DND-41 (cell line): ENCODE data around the gene EXOC4.

ENCODE experiments used
- ATAC-seq: fragments of 200-7000 bp; cut with Tn5 transposase; 3 replicates; pipeline ENCODE4 v1.9.1; 2021; ENCODE audit warnings: low read depth; ENCODE audit not compliant: insufficient read depth
- DNase-seq: peaks from one replicate; pipeline ENCODE4 v3.0.0-alpha.2; 2020
- H2AFZ ChIP-seq: 2 replicates; pipeline ENCODE4 v1.6.0; 2012; ENCODE audit warnings: low read depth, low read length
- H3K27ac ChIP-seq: 2 replicates; pipeline ENCODE4 v1.5.1; 2012; ENCODE audit warnings: low read length, inconsistent platforms
- H3K27me3 ChIP-seq: fragments of 200-600 bp; sonication (generic); 2 replicates; pipeline ENCODE4 v1.6.0; 2012; ENCODE audit warnings: low read length, mild to moderate bottlenecking, inconsistent platforms; ENCODE audit not compliant: insufficient read depth, poor library complexity
- H3K36me3 ChIP-seq: 2 replicates; pipeline ENCODE4 v1.5.1; 2012; ENCODE audit warnings: low read length, inconsistent platforms; ENCODE audit not compliant: insufficient read depth
- H3K4me1 ChIP-seq: 2 replicates; pipeline ENCODE4 v1.5.1; 2012; ENCODE audit warnings: mild to moderate bottlenecking, low read length; ENCODE audit not compliant: insufficient read depth
- H3K4me2 ChIP-seq: 2 replicates; pipeline ENCODE4 v1.6.0; 2012; ENCODE audit warnings: mild to moderate bottlenecking, moderate library complexity, low read length, inconsistent platforms; ENCODE audit not compliant: insufficient read depth
- H3K4me3 ChIP-seq, 2 experiments: fragments of 200-600 bp in 1 of 2; shearing (Covaris generic) in 1 of 2; 2 replicates each; pipeline ENCODE4 v1.5.1; 2012 to 2016; ENCODE audit warnings: inconsistent platforms in 2 of 2, low read length in 2 of 2, mild to moderate bottlenecking in 2 of 2, low read depth in 1 of 2, moderate library complexity in 1 of 2
- H3K79me2 ChIP-seq: 2 replicates; pipeline ENCODE4 v1.6.0; 2012; ENCODE audit warnings: low read length, inconsistent platforms; ENCODE audit not compliant: insufficient read depth
- H3K9ac ChIP-seq: 2 replicates; pipeline ENCODE4 v1.6.0; 2012; ENCODE audit warnings: low read depth, mild to moderate bottlenecking, inconsistent platforms, low read length, moderate library complexity
- H3K9me3 ChIP-seq: 2 replicates; pipeline ENCODE4 v1.5.1; 2012; ENCODE audit warnings: low read length, moderate library complexity, mild to moderate bottlenecking, inconsistent platforms; ENCODE audit not compliant: insufficient read depth, severe bottlenecking
- H4K20me1 ChIP-seq: 2 replicates; pipeline ENCODE4 v1.6.0; 2012; ENCODE audit warnings: low read length; ENCODE audit not compliant: insufficient read depth
- CTCF ChIP-seq: IDR thresholded peaks from 2 replicates; pipeline ENCODE4 v1.5.1; 2012; ENCODE audit warnings: borderline replicate concordance, low read length, moderate library complexity, mild to moderate bottlenecking; ENCODE audit not compliant: poor library complexity, severe bottlenecking; ENCODE audit errors: extremely low read depth
- EZH2 ChIP-seq: IDR thresholded peaks from 3 replicates; pipeline ENCODE4 v1.6.1; 2012; ENCODE audit warnings: borderline replicate concordance, low read depth, mild to moderate bottlenecking, moderate library complexity, low read length, inconsistent platforms; ENCODE audit not compliant: severe bottlenecking

EXOC4 gene

DNA sequence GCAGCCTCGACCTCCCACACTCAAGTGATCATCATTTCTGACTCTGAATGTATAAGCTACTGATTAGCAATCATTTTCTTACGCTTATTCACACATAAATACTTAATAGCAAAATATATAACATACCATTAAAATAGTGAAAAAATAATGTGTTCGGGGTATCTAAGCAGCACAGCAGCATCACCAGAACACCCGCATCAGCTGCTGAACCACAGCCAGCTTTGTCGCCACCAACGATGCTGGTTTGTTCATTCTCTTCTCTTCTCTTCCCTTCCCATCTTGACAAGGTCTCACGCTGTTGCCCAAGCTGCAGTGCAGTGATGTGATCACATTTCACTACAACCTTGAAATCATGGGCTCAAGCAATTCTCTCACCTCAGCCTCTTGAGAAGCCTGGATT, 449.2 kb downstream of the EXOC4 start:
- no peak overlapping the region for H3K9ac ChIP-seq
- no peak overlapping the region for H3K27ac ChIP-seq
- H3K9me3 ChIP-seq = no peaks in the 10 kb centered on the region
- H3K4me2 ChIP-seq = no peak overlapping the region
- no peak overlapping the region for H2AFZ ChIP-seq
- H3K27me3 ChIP-seq = no peaks in the 10 kb centered on the region
- H3K79me2 ChIP-seq = no peaks in the 10 kb centered on the region
- H3K4me3 ChIP-seq = no peak overlapping the region
- 0 out of 3 replicates have a peak, but pooled peaks have one; percentile 19 for ATAC-seq
- peak; percentile 19 for DNase-seq
- no peaks in the 10 kb centered on the region for H3K4me1 ChIP-seq
- TF ChIP-seq CTCF (no peak), EZH2 (no peak)
- no peaks in the 10 kb centered on the region for H3K36me3 ChIP-seq
- H4K20me1 ChIP-seq = no peaks in the 10 kb centered on the region

- Histone ChIP-seq H3K36me3 (no peaks in the 10 kb centered on the region), H3K27ac (no peak overlapping the region), H4K20me1 (no peaks in the 10 kb centered on the region), H2AFZ (no peak overlapping the region), H3K4me3 (no peak overlapping the region), H3K9ac (no peak overlapping the region), H3K79me2 (no peaks in the 10 kb centered on the region), H3K4me1 (no peaks in the 10 kb centered on the region), H3K4me2 (no peak overlapping the region), H3K27me3 (no peaks in the 10 kb centered on the region), H3K9me3 (no peaks in the 10 kb centered on the region)
- no peak for TF ChIP-seq EZH2
- no peak for TF ChIP-seq CTCF
- no peak for ATAC-seq
- no peak for DNase-seq
Observed at GRCh38 chr7:133702960-133703359, 450.1 kb downstream of the EXOC4 start.

- no peaks in the 10 kb centered on the region for H4K20me1 ChIP-seq
- H3K4me3 ChIP-seq = no peak overlapping the region
- H3K36me3 ChIP-seq = no peaks in the 10 kb centered on the region
- H3K27ac ChIP-seq = no peak overlapping the region
- H3K4me1 ChIP-seq = no peaks in the 10 kb centered on the region
- no peaks in the 10 kb centered on the region for H3K9me3 ChIP-seq
- ATAC-seq (no peak), DNase-seq (no peak)
- TF ChIP-seq CTCF = no peak
- no peaks in the 10 kb centered on the region for H3K27me3 ChIP-seq
- no peaks in the 10 kb centered on the region for H3K79me2 ChIP-seq
- no peak overlapping the region for H2AFZ ChIP-seq
- H3K9ac ChIP-seq = no peak overlapping the region
- H3K4me2 ChIP-seq = no peak overlapping the region
Observed at GRCh38 chr7:133703547-133703946, 450.7 kb downstream of the EXOC4 start.

GRCh38 chr7:133704453-133704852, 451.6 kb downstream of the EXOC4 start:
- no peaks in the 10 kb centered on the region for H3K4me1 ChIP-seq
- no peak overlapping the region for H3K4me2 ChIP-seq
- no peaks in the 10 kb centered on the region for H3K36me3 ChIP-seq
- DNase-seq (no peak), ATAC-seq (no peak)
- H3K9ac ChIP-seq = no peak overlapping the region
- H3K9me3 ChIP-seq = no peaks in the 10 kb centered on the region
- TF ChIP-seq CTCF (no peak), EZH2 (no peak)
- H3K27ac ChIP-seq = no peak overlapping the region
- H3K79me2 ChIP-seq = no peaks in the 10 kb centered on the region
- no peaks in the 10 kb centered on the region for H4K20me1 ChIP-seq
- H3K4me3 ChIP-seq = no peak overlapping the region
- H2AFZ ChIP-seq = no peak overlapping the region
- H3K27me3 ChIP-seq = no peaks in the 10 kb centered on the region
